GM18526 (cell line): ENCODE data around the gene TATDN3.

Source experiments
- POLR2A ChIP-seq: IDR thresholded peaks from 3 replicates; pipeline ENCODE4 v1.6.1; 2011; ENCODE audit not compliant: insufficient read length; ENCODE audit errors: extremely low read depth

Gene TATDN3

DNA sequence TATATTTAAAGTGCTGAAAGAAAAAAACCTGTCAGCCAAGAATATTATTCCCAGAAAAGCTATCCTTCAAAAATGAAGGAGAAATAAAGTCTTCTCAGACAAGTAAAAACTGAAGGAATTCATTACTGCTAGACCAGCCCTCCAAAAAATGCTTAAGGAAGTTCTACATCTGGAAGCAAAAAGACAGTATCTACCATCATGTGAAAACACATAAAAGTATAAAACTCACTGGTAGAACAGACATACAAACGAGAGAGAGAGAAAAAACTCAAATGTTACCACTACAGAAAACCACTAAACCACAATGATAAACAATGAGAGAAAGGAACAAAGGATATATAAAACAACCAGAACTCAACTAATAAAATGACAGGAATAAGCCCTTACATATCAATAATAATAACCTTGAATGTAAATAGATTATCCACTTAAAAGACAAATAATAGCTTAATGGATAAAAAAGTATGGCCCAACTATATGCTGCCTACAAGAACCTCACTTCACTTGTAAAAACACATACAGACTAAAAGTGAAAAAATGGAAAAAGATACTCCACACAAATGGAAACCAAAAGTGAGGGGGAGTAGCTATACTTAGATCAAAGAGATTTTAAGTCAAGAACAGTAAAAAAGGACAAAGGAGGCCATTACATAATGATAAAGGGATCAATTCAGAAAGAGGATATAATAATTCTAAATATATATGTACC is 22.1 kb upstream of the TATDN3 start:
- TF ChIP-seq POLR2A: no peak

DNA sequence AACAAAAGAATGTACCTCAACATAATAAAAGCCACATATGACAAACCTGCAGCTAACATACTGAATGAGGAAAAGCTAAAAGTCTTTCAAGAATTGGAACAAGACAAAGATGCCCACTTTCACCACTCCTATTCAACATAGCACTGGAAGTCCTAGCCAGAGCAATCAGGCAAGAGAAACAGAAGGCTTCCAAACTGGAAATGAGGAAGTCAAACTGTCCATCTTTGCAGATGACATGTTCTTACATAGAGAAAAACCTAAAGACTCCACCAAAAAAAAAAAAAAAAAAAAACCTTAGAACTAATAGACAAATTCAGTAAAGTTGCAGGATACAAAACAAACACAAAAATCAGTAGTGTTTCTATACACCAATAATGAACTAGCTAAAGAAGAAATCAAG is 20.4 kb upstream of the TATDN3 start:
- TF ChIP-seq POLR2A: no peak

DNA sequence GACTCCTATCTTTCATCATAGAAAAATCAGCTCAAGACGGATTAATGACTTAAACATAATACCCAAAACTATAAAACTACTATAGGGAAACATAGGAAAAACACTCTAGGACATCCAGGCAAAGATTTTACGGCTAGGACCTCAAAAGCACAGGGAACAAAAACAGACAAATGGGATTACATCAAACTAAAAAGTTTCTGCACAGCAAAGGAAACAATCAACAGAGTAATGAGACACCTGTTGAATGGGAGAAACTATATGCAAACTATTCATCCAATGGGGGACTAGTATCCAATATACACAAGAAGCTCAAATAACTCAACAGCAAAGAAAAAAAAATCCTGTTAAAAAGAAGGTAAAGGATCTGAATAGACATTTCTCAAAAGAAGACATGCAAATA is 18.7 kb upstream of the TATDN3 start:
- TF ChIP-seq POLR2A: no peak

DNA sequence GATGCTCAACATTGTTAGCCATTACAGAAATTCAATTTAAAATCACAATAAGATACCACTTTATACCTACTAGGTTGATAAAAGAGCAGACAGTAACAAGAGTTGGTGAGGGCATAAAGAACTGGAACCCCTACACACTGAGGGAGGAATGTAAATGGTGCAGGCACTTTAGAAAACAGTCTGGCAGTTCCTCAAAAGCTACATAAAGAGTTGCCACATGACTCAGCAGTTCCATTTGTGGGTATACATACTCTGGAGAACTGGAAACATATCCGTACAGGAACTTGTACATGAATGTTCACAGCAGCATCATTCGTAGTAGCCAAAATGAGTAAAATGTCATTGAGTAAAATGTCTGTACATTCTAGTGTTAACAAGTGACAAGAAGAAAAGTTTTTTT is 17.1 kb upstream of the TATDN3 start:
- TF ChIP-seq POLR2A: no peak

DNA sequence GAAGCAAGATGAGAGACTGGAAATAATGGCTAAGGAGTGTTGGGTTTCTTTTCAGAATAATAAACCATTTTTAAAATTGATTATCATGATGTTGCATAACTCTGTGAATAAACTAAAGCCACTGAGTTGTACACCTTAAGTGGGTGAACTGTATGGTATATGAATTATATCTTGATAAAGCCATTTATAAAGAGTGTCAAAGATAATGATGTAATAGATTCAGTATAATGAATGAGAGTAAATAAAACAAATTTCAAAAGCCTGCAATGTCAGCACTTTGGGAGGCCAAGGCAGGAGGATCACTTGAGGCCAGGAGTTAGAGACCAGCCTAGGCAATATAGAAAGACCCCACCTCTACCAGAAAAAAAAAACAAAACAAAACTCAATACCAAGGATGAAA is 16.5 kb upstream of the TATDN3 start:
- TF ChIP-seq POLR2A: no peak

DNA sequence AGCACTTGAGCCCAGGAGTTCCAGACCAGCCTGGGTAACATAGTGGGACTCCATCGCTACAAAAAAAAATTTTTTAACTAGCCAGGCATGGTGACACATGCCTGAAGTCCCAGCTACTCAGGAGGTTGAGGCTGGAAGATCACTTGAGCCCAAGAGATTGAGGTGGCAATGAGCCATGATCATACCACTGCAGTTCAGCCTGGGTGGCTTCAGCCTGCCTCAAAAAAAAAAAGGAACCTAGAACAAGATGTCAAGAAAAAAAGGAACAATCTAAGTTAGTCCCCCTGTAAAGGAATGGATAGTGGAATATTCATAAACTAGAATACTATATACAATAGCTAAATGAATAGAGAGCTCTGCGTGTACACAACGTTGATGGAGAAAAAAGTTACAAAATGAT is 14.5 kb upstream of the TATDN3 start:
- TF ChIP-seq POLR2A: no peak

DNA sequence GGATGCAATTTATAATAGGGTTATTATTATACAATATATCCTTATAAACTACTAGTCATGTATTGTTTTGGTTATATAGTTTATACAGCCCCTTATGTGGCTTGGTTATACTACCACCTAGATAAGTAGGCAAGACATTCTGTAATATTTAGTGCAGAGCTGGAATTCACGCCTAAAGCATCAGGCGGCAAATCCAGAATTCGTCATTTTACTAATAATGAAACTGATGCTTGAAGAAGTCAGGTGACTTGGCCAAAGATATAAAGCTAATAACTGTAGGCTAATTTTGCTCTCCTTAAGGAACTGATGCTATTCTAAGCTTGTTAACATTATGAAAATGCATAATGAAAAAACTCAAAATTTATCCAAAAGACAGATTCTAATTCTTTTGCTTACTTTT is 10.9 kb upstream of the TATDN3 start:
- no peak for TF ChIP-seq POLR2A

DNA sequence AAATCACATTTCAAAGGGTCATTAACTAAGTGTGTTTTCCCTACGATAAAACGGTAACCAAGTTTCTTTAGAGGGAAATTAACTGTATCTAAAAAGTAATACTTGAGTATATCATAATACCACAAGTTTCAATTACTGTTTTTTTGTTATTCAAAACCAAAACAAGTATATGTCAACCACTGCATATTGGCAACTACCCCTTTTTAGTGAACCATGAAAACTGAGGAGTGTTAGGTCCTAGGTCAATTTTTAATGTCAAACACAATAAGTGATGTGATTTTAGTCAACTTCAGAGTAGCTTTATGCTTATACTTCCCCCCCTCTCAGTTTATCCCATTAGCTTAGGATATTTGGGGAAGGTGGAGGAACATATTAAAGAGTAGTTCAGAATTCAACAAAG is 10.5 kb upstream of the TATDN3 start:
- no peak for TF ChIP-seq POLR2A

DNA sequence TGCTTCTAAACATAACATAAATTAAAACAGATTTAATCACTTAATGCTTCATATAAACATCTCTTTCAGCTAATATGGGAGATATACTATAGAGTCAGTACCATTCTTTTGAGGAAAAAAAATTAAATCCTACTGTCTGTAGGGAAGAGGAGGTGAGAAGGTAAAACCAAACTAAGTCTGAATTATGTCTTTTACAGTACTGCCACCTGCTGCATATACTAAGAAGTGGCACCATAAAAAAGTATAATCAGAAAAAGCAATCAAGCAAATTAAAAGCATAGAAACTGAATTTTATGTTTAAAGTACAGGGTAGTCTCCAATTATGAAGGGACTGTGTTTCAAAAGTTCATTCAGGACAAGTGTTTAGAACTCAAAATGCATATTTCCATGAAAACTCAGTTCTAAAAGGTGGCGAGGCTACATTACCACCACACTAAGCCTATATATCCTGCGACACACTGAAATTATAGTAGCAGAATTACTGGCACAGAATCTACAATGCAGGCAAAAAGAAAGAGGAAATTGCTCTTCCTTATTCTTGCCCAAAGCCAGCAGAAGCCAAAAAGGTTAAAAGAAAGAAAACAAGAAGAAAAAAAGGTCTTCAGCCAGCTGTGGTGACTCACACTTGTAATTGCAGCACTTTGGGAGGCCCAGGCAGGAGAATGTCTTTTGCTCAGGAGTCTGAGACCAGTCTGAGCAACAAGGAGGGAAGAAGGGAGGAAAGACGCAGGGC is 9.1 kb upstream of the TATDN3 start:
- no peak for TF ChIP-seq POLR2A

DNA sequence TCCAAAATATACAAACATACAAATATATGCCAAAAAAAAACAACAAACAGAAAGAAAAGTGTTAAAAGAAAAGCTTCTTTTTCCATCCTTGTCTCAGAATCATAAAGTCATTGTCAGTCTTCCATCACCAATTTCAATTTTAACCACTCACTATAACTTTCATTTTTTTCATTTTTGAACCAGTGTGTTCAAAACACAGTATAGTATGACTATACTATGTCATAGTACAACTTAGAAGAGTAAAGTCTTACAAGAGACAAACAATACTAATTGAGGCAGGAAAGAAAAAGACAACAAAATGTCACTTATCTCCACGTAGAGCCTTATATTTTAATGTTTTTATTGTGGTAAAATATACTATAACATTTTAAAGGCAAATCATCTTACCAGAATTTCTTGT is 7.7 kb upstream of the TATDN3 start:
- TF ChIP-seq POLR2A: no peak

DNA sequence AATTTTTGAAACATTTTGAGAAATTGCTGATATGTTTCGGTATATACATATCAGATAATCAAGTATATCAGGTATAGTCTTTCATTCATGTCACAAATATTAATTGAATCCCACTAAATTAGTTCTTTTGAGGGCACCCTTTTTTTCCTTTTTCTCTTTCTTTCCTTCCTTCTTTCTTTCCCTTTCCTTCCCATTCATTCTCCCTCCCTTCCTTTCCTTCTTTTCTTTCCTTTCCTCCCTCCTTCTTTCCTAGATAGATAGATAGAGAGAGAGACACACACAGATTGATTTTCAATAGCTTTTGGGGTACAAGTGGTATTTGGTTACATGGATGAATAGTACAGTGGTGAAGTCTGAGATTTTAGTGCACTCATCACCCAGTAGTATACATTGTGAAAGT is 5.8 kb upstream of the TATDN3 start:
- no peak for TF ChIP-seq POLR2A

DNA sequence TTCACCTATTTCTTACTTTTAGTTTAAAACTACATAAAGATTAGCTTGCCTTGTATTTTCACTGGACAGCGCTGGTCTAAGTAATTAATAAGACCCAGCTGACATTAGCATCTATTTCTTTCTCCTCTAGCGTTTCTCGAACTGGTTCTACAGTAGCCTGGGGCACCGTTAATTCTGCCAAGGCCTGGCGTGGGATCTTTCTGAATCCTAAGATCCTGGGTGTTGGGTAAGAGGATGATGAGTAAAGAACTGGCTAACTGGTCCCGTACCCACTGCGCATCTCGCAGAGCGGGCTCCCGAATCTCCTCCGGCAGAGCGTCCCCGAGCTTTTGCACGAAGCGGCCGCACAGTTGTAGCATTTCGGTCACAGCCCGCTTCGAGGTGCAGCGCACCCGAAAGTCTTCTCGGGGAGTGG is 426 bp upstream of the TATDN3 start:
- no peak for TF ChIP-seq POLR2A

DNA sequence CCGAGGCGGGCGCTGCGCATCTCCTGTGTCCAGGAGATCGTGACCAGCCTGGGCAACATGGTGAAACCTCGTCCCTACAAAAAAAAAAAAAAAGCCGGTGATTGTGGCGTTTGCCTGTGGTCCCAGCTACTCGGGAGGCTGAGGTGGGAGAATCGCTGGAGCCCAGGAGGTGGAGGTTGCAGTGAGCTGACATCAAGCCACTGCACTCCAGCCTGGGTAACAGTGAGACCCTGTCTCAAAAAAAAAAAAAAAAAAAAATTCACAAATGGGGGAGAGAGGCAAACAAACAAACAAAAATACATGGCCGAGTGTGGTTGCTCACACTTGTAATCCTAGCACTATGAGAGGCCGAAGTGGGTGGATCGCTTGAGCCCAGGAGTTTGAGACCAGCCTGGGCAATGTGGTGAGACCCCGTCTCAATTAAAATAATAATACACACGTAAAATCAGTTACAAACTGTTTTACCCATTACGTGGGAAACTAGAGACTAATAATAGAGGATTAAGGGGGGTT is 758 bp downstream of the TATDN3 start:
- TF ChIP-seq POLR2A: no peak

DNA sequence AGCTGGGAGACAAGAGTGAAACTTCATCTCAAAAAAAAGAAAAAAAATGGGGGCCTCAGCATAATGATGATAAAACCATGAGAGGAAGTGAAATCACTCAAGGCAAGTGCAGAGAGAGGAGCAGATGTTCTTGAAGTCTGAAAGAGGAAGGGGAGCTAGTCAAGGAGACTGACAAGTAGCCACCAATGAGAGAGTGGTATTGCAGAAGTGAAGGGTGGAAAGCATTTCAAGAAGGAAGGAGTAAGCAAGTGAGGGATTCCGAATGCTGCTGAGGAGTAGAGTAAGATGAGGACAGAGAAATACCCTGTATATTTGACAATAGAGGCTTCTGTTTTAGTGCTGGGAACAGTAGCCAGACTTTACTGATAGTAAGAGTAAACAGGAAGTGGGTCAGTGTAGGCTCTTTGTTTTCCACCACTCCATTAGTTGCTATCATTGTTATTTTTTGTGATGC is 2.9 kb downstream of the TATDN3 start:
- no peak for TF ChIP-seq POLR2A

DNA sequence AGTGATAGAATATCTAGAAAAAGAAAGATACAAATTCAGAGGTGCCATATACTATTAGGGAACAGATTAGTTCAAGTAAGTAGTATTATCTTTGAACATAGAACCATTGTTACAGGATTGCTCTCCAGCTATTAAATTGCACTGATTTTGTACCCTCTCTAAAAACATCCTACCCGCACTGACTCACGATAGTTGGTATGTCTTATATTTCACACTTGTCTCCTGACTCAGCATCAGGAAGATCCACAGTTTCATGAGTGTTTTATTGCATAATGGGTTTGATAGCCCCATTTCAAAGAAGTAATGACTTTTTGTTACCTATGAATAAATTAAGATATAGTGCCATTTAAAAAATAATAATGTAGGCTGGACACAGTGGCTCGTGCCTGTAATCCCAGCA is 6.0 kb downstream of the TATDN3 start:
- no peak for TF ChIP-seq POLR2A

DNA sequence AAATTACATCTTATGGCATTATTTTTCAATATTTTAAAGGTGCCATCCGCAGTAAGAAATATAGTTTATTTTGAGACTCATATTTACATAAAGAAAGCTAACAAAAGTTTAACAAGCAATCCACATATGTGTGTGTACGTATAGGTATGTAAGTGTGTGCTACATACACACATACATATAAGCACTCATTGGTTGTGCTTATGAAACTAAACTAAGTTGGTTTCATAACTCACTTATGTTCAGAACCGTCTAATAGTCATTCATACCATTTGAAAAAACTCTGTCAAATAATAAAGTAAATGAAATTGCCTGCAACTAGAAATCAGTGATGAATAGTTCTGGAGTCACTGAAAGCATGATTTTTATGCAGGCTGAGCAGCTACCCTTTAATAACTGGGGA is 14.1 kb downstream of the TATDN3 start:
- no peak for TF ChIP-seq POLR2A
